Sigmoid colon (tissue), 4 donors: ENCODE measurements around the gene GSAP.

Experiments used
- POLR2AphosphoS5 ChIP-seq, 4 donors: sonication (generic); formaldehyde crosslinking; IDR thresholded peaks; one replicate each; pipeline ENCODE4 v1.6.1; 2017; ENCODE audit warnings: antibody characterized with exemption in 4 of 4
- TF ChIP-seq, protein P1 (sequence below), 4 experiments: fragments of 450-650 bp in 3 of 4; fragments of 200-600 bp in 1 of 4; IDR thresholded peaks; one replicate each; pipeline ENCODE4 v1.5.1; 2016 to 2019; ENCODE audit warnings: antibody characterized with exemption in 4 of 4, mild to moderate bottlenecking in 3 of 4, moderate library complexity in 2 of 4

DNA sequence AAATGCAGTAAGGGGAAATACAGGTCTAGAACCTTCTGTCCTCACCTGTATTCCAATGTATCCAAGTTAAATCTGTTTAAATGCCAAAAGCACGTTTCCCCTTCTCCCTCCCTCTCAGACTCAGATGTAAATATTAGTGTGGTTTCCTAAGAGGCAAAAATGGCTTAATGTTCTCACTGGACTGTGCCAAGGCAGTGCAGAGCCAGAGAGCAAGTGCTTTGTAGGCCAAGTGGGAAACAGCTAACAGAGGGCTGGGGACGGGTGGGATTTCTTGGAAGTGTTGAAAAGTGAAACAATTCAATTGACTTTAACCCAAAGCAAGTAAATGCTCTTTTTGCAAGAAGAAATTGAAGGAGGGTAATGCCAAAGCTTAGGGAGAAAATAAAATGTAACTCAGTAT is 103.1 kb downstream of the GSAP start:
- TF ChIP-seq, protein P1, sequence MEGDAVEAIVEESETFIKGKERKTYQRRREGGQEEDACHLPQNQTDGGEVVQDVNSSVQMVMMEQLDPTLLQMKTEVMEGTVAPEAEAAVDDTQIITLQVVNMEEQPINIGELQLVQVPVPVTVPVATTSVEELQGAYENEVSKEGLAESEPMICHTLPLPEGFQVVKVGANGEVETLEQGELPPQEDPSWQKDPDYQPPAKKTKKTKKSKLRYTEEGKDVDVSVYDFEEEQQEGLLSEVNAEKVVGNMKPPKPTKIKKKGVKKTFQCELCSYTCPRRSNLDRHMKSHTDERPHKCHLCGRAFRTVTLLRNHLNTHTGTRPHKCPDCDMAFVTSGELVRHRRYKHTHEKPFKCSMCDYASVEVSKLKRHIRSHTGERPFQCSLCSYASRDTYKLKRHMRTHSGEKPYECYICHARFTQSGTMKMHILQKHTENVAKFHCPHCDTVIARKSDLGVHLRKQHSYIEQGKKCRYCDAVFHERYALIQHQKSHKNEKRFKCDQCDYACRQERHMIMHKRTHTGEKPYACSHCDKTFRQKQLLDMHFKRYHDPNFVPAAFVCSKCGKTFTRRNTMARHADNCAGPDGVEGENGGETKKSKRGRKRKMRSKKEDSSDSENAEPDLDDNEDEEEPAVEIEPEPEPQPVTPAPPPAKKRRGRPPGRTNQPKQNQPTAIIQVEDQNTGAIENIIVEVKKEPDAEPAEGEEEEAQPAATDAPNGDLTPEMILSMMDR (IDR thresholded peaks at IDR 0.05) = no peak
- no peak for TF ChIP-seq POLR2AphosphoS5 (IDR thresholded peaks at IDR 0.05)
